BJ (cell line): ENCODE data around the gene CTIF. TPM values are rescaled to one million over a fixed set of nuclear protein-coding genes. Genes with fewer than 3 reads are reported as not detected.

Experiments
- CTCF ChIA-PET: fragments of 350-600 bp; formaldehyde crosslinking; extraction: SDS; loops from one replicate; lab custom pipeline; 2021; ENCODE audit warnings: antibody characterized with exemption, inconsistent platforms; lab: Yijun Ruan, JAX
- POLR2A ChIA-PET: fragments of 300-600 bp; sonication (Branson Sonifier 250); formaldehyde crosslinking; extraction: SDS; loops from one replicate; lab custom pipeline; 2021; ENCODE audit warnings: antibody characterized with exemption; lab: Charles Lee
- DNase-seq: peaks from one replicate; pipeline ENCODE4 v3.0.0-alpha.2; 2011; ENCODE audit warnings: low read depth
- H3K27me3 ChIP-seq: 2 replicates; pipeline ENCODE4 v1.6.0; 2011; ENCODE audit warnings: low read length; ENCODE audit not compliant: control insufficient read depth, insufficient read depth
- H3K36me3 ChIP-seq: 2 replicates; pipeline ENCODE4 v1.5.1; 2011; ENCODE audit warnings: low read length; ENCODE audit not compliant: control insufficient read depth, insufficient read depth
- H3K4me3 ChIP-seq: 2 replicates; pipeline ENCODE4 v1.5.1; 2011; ENCODE audit warnings: low read depth, mild to moderate bottlenecking, control low read depth, low read length
- CTCF ChIP-seq: IDR thresholded peaks from 2 replicates; pipeline ENCODE4 v1.5.1; 2011; ENCODE audit warnings: low read depth, mild to moderate bottlenecking, control low read depth, inconsistent platforms, low read length, moderate library complexity; ENCODE audit not compliant: insufficient read depth
- polyA plus RNA-seq: library from polyadenylated mRNA; depleted of rRNA; stranded (reverse); fragments of >200 nt; gene quantifications from 2 replicates; pipeline ENCODE4 v1.2.3, GENCODE V29; 2011

The CTIF gene
- polyA plus RNA-seq, 1 experiment = 105 TPM

- DNase-seq = no peak
- no peak overlapping the region for H3K4me3 ChIP-seq
- no peaks in the 10 kb centered on the region for H3K27me3 ChIP-seq
- H3K36me3 ChIP-seq = peaks cover 16% of the 10 kb centered on the region
- no peak for TF ChIP-seq CTCF
- ChIA-PET POLR2A (no interaction called here), CTCF (no interaction called here)
Observed at GRCh38 chr18:48852292-48852691, 313.5 kb downstream of the CTIF start.

- CTCF ChIA-PET = no interaction called here
- no peak for DNase-seq
- H3K36me3 ChIP-seq = peaks cover 21% of the 10 kb centered on the region
- no peak for TF ChIP-seq CTCF
- POLR2A ChIA-PET = no interaction called here
- no peaks in the 10 kb centered on the region for H3K27me3 ChIP-seq
- no peak overlapping the region for H3K4me3 ChIP-seq
Observed at GRCh38 chr18:48852794-48853193, 314.0 kb downstream of the CTIF start.

DNA sequence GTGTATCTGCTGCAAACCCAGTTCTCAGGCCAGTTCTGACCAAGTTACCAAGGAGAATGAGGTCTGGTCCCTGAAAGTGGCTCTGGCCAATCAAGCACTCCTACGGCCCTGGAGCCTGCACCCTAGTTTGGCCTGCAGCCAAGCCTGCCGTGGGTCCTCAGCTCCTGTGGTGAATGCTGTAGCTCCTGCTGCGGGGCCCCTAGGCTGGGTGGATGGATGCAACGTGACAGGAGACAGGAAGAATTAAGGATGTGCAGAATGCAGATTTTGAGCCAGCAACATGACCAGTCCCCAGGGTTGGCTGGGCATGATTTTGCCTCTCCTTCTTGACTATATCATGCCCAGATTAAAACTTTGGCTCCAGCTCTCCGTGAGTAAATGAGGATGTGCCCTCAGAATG is 314.8 kb downstream of the CTIF start:
- no peak for DNase-seq
- no peak for TF ChIP-seq CTCF
- Histone ChIP-seq H3K4me3 (no peak overlapping the region), H3K36me3 (peaks cover 24% of the 10 kb centered on the region), H3K27me3 (no peaks in the 10 kb centered on the region)
- POLR2A ChIA-PET = no interaction called here
- CTCF ChIA-PET = no interaction called here

GRCh38 chr18:48854780-48855179 is 315.9 kb downstream of the CTIF start:
- DNase-seq = no peak
- no peak for TF ChIP-seq CTCF
- ChIA-PET POLR2A (no interaction called here), CTCF (no interaction called here)
- Histone ChIP-seq H3K4me3 (no peak overlapping the region), H3K27me3 (no peaks in the 10 kb centered on the region), H3K36me3 (peaks cover 27% of the 10 kb centered on the region)

GRCh38 chr18:48855422-48856377 is 316.9 kb downstream of the CTIF start:
- peaks cover 28% of the 10 kb centered on the region for H3K36me3 ChIP-seq
- no peaks in the 10 kb centered on the region for H3K27me3 ChIP-seq
- no peak overlapping the region for H3K4me3 ChIP-seq
- ChIA-PET POLR2A (no interaction called here), CTCF (no interaction called here)
- no peak for DNase-seq
- no peak for TF ChIP-seq CTCF
